Measurements from ENCODE around the gene ASCC3.
A peak's percentile ranks its signal among the peaks of the same experiment; 100 is the strongest.
"Not testable (repeated sequence)": the region's sequence is repeated elsewhere in the genome, so short reads cannot be mapped to it uniquely, and the experiment has no call there.

The ASCC3 gene, protein sequence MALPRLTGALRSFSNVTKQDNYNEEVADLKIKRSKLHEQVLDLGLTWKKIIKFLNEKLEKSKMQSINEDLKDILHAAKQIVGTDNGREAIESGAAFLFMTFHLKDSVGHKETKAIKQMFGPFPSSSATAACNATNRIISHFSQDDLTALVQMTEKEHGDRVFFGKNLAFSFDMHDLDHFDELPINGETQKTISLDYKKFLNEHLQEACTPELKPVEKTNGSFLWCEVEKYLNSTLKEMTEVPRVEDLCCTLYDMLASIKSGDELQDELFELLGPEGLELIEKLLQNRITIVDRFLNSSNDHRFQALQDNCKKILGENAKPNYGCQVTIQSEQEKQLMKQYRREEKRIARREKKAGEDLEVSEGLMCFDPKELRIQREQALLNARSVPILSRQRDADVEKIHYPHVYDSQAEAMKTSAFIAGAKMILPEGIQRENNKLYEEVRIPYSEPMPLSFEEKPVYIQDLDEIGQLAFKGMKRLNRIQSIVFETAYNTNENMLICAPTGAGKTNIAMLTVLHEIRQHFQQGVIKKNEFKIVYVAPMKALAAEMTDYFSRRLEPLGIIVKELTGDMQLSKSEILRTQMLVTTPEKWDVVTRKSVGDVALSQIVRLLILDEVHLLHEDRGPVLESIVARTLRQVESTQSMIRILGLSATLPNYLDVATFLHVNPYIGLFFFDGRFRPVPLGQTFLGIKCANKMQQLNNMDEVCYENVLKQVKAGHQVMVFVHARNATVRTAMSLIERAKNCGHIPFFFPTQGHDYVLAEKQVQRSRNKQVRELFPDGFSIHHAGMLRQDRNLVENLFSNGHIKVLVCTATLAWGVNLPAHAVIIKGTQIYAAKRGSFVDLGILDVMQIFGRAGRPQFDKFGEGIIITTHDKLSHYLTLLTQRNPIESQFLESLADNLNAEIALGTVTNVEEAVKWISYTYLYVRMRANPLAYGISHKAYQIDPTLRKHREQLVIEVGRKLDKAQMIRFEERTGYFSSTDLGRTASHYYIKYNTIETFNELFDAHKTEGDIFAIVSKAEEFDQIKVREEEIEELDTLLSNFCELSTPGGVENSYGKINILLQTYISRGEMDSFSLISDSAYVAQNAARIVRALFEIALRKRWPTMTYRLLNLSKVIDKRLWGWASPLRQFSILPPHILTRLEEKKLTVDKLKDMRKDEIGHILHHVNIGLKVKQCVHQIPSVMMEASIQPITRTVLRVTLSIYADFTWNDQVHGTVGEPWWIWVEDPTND (N-terminal part only)

DNA sequence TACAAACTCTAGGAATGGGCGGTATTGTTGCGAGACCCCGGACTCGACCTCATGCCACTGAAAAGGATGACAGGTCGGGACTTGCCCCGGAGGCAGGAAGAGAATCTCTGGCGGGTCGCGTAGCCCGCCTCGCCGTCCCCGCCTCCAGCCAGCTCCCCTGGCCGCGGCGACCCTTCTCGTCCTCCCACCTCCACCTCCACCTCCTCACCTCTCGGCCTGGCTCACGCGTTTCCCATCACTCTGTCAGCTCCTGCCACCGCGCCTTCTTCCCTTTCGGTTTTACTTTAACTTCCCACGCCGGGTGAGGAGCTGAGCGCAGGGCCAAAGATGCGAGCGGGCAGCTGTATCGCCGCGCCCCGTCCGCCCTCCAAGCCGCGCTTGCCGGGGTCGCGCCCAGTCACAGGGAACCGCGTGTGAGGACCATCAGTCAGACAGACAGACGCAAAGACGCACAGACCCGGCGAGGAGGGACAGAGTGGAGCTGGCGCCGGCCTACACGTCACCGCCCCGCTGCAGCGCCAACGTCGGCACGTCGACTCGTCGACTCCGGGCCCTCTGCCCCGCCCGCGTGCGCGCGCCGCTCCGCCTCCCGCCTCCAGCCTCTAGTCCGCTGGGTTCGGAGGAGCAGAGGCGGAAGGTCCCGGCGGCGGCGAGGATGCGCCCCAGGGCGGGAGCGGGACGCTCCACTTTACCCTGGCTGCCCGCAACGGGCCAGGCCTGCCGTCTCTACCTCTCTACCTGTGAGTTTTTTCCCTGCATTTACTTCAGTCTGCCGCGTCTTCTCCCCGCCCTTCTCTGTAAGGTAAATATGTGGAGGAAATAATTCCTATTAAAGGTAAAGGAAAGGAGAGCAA is at the start of gene ASCC3:
ASCC3 (minus strand) TSS at position 477 of the 854 bp plus-strand sequence. CDS start 13,332 bp downstream, outside the sequence.
- peak; percentile 92 to 93 for DNase-seq (ENCODE audit: low read depth in 2 of 2)

DNA sequence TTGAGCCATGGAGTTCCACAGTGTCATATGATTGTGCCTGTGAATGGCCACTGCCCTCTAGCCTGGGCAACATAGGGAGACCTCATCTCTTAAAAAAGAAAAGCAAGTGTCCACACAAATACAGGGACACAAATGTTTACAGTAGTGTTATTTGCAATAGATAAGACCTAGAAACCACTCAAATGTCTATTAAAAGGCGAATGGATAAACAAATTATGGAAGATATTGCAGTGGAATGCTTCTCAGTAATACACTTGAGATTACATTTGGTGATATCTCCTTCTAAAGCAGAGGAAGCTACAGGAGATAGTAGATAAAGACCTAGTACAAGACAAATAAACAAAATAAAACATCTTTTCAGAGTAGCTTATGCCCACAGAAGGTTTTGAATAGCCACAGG is 44.6 kb upstream of the ASCC3 start:
- DNase-seq (ENCODE audit: low read depth in 2 of 2), result no peak

DNA sequence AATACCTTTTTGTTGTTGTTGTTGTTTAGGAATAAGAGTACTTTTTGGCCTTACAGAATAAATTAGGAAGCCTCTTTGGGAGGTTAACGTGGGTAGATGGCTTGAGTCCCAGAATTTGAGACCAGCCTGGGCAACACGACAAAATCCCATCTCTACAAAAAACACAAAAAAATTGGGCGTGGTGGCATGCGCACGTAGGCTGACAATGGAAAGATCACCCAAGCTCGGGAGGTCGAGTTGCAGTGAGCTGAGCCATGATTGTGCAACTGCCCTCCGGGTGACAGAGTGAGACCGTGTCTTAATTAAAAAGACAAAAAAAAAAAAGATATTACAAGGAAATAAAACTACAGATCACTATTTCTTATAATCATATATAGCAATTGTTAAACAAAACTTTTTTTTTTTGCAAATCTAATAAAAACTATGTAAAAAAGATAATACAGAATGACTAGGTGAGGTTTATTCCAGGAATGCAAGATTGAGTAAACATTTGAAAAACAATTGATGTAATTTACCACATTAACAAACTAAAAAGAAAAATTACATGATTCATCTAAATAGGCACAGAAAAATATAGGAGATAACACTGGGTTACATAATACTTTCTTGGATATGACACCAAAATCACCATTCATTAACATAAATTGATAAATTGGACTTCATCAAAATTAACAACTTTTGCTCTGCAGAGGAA is 43.6 kb upstream of the ASCC3 start:
- no peak for DNase-seq (ENCODE audit: low read depth in 2 of 2)

DNA sequence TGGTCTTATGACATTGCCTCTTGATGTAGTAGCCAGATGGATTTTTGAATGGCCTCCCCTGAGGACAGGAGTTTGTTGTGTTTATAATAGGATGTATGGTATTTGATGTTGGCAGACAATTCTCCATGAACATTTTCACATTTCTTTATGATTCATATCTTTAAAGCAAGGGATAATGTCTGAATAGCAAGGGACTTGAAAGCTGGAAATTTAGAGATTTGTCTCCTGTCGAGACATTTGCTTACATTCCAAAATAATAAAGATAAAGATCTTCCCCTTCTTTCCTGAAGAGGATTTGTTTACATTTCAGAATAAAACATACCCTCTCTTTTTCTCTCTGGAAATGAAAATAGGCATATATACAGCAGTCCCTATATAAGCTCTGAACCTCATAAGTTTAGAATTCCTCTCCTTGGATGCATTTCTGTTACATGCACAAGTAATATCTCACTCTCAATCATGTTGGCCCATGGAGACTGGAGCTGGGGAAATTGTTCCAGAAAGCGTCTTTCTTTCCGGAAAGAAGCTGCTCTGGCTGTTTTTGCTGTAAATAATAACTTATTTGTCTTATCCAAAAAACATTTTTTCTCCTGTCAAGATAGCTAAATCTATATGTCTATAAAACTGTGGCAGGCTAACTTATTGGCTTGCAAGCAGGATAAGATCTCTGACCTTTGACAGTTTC is 42.5 kb upstream of the ASCC3 start:
- DNase-seq (ENCODE audit: low read depth in 2 of 2), result no peak

DNA sequence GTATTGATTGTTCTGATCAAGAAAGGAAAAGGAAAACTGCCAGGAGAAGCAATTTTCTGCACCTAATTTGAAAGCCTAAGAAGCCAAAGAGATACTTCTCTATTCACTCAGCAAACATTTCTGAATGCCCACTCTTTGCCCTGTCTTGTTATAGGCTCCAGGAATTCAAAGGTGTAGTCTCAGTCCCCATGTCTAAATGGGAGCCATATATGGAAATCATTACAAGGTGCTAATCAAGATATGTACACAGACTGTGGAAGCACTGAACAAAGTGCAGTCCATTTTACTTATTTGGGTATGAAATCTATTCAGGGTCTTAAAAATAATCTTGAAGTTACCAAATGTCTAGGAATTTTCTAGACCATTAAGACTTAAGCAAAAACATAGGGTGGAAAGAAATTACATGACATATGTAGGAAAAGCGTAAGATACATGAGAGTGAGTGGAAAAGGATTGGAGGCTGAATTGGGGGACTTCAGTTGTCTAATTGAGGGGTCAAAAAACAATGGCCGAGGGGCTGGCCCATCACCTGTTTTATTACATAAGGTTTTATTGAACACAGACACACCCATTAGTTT is 39.0 kb upstream of the ASCC3 start:
- DNase-seq (ENCODE audit: low read depth in 2 of 2), result no peak

DNA sequence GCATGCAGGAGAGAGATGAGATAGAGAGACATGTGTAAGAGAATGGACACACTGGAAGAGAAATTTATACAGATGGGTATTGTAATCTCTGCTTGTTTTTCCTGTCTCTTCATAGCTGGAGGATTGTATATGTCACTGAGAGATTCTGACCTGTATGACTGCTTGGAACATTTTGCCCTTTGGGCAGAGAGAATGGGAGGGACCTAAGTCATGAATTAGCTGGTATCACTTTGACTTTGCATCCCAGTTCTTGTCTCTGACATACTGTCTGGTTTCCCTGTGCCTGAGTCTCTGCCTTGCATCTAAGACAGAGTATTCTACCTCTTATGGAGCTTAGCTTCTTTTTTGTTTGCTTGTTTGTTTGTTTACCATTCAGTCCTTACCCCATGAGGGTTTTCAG is 37.0 kb upstream of the ASCC3 start:
- no peak for DNase-seq (ENCODE audit: low read depth in 2 of 2)

DNA sequence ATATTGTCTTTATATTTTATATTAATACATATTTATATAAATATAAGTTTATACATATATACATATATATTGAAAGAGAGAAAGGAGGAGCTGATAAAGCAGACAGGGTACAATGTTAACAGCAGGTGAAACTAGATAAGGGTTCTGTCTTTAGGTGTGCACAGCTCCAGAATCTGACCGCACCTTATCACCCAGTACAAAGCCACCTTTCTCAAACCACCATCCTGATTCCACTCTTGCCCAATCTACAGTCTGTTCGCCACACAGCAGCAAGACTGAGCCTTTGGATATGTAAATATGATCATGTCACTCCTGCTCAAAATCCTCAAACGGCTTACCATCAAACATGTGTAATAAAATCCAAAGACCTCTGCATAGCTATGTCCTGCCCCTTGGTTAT is 34.7 kb upstream of the ASCC3 start:
- no peak for DNase-seq (ENCODE audit: low read depth in 2 of 2)

DNA sequence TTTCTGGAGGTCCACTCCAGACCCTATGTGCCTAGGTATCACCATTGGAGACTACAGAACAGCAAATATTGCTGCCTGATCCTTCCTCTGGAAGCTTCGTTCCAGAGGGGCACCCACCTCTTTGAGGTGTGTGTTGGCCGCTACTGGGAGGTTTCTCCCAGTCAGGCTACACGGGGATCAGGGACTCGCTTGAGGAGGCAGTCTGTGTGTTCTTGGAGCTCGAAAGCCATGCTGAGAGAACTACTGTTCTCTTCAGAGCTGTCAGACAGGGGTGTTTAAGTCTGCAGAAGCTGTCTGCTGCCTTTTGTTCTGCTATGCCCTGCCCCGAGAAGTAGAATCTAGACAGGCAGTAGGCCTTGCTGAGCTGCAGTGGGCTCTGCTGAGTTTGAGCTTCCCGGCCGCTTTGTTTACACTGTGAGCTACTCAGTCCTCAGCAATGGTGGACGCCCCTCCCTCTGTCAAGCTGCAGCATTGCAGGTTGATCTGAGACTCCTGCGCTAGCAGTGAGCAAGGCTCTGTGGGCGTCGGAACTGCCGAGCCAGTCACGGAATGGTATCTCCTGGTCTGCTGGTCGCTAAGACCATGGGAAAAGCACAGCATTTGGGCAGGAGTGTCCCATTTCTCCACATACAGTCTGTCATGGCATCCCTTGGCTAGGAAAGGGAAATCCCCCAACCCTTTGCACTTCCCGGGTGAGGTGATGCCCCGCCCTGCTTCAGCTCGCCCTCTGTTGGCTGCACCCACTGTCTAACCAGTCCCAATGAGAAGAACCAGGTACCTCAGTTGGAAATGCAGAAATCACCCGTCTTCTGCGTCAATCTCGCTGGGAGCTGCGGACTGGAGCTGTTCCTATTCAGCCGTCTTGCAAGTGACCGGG is 32.5 kb upstream of the ASCC3 start:
- no peak for DNase-seq (ENCODE audit: low read depth in 2 of 2)

DNA sequence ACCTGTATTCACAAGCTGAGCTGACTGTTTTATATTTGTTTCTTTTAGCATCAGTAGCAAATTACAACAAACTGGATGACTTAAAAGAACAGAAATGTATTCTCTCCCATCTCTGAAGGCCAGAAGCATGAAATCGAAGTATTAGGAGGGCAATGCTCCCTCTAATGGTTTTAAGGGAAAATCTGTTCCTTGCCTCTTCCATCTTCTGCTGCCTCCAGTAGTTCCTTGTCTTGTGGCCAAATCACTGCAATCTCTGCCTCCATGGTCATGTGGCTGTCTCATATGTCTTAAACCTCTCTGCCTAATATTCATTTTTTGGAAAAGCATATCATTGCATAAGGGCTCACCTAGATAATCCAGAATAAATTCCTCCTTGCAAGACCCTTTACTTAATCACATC is 25.2 kb upstream of the ASCC3 start:
- DNase-seq (ENCODE audit: low read depth in 2 of 2), result no peak

DNA sequence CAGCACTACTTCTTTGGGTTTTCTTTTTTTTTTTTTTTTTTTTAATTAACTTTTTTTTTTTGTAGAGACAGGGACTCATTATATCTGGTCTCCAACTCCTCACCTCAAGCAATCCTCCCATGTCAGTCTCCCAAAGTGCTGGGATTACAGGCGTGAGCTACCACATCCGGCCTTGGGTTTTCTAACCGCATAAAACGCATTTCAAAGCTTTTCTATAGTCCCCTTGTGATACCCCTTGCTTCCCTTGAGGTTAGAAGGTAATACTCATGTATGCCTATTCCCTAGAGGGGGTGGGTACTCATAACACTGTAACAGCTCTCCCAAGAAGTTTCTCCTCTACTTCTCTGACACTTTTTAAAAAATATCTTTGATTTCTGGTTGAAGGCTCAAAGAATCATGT is 23.9 kb upstream of the ASCC3 start:
- no peak for DNase-seq (ENCODE audit: low read depth in 2 of 2)

DNA sequence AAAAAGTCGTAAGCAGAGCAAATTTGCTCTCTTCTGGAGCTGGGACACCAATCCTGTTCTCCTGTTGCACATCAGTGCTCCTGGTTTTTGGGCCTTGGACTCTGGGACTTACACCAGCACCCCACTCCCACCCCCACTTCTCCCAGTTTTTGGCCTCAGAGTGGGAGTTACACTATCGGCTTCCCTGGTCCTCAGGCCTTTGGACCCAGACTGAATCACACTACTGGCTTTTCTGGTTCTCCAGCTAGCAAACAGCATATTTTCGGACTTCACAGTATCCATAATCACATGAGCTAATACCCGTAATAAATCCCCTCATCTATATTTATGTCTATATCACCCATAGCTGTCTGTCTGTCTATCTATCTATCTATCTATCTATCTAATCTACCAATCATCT is 23.2 kb upstream of the ASCC3 start:
- no peak for DNase-seq (ENCODE audit: low read depth in 2 of 2)

DNA sequence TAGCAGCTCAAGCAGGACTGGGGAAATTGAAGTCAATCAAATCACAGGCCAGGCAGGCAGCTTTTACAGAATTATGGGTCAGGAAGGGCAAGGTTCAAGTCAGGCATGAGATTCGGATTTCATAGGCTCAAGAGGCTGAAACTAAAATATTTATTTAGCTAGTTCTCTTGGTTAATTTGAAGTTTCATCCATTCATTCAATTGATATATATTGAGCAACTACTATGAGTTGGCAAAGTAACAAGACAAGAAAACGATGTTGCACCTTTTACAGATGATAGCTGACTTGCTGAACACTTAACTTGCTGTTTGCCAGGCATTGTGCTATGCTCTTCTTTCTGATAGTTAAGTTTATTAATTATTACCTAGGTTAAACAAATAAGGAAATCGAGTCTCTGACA is 20.5 kb upstream of the ASCC3 start:
- no peak for DNase-seq (ENCODE audit: low read depth in 2 of 2)

DNA sequence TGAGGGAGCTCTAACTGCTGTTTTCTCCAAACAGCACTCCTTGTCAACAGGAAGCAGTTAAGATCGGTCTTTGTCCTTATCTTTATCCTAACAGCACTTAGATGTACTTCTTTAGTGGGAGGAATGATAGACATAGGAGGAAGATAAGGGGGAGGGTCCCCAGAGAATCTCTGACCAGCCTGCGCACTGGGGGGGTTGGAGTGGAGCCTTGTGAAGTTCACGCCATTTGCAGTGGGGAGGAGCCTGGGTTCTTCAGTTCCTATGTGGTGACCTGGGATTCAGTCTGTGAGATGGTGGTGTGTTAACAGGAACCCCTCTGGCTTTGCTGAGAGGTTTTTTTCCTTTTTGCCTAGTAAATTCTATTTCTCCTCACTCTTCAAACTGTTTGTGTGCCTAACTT is 18.1 kb upstream of the ASCC3 start:
- no peak for DNase-seq (ENCODE audit: low read depth in 2 of 2)

DNA sequence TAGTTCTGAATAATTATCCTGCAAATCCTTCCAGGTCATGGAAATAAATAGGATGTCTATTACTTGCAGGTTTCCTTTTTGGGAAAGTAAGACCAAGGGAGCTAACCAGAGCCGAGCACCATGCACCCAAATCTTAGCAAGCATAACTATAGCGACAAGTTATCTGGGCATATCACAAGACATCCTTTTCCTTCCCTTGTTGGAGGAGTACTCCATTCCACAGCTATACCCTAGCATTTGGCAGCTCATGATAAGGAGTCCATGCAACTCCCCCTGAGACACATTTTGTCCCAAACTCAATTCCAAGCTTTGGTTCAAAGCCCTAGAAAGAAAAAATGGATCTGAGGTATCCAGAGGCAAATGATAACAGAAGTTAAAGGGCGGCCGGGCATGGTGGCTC is 16.5 kb upstream of the ASCC3 start:
- no peak for DNase-seq (ENCODE audit: low read depth in 2 of 2)

DNA sequence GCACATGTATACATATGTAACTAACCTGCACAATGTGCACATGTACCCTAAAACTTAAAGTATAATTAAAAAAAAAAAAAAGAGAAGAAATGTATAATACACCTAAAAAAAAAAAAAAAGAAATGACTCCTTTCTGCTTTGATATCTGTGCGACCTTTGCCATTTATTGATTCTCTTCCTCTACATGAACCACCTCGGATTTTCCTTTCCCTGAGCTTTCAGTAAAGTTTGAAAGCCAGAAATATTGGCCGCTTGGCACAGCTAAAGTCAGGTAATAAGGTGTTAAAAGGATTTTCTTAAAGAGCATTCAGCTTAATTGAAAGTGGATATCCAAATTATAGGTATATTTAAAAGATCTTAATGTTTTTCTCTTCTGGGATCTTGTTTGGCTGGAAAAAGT is 12.6 kb upstream of the ASCC3 start:
- DNase-seq (ENCODE audit: low read depth in 2 of 2), result no peak

DNA sequence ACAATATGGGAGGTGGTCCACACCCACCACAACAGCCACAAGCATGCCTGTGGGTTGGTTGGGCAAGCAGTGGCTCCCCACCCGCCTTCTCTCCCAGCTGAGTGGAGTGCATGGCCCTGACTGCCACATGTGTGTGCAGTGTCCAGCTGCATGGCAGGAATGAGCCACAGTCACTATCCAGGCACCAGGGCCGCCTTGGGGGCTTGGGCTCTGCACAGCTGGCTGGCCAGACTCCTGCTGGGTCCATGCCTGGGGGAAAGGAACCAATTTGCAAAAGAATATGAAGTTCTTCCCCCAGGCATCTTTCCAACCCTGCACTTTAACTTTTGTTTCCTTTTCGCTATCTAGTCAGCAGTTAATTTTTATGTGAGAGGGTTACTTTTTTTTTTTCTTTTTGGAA is 11.6 kb upstream of the ASCC3 start:
- no peak for DNase-seq (ENCODE audit: low read depth in 2 of 2)

DNA sequence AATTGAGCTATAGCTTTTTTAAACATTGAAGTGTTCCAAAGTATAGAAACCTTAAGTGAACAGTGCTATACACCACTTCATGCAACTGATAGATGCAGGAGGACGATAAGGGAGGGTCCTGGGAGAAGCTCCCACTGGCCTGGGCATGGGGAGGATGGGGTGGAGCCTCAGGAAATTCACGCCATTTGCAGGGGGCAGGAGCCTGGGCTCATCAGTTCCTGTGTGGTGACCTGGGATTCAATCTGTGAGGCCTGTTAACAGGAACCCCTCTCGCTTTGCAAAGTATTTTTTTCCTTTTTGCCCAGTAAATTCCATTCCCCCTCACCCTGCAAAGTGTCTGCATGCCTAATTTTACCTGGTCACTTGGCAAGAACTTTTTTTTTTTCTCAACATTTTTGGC is 11.0 kb upstream of the ASCC3 start:
- DNase-seq (ENCODE audit: low read depth in 2 of 2), result no peak

DNA sequence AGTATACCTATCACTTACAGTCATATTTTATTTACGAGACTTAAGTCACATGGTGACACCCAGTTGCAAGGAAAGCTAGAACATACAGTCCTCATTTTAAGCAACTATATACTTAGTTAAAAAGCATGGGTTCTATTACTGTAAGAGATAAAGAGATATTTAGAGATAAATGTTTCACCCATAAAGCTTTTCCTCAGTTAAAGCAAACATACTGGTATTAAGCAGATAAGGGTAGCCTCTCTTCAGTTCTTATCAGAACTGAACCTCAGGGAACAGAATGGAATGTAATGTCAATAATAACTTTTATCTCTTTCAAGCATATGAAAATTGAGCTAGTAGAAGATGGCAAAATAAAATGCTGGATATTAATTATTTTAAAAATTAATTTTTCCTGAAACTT is 9.9 kb upstream of the ASCC3 start:
- DNase-seq (ENCODE audit: low read depth in 2 of 2), result no peak

DNA sequence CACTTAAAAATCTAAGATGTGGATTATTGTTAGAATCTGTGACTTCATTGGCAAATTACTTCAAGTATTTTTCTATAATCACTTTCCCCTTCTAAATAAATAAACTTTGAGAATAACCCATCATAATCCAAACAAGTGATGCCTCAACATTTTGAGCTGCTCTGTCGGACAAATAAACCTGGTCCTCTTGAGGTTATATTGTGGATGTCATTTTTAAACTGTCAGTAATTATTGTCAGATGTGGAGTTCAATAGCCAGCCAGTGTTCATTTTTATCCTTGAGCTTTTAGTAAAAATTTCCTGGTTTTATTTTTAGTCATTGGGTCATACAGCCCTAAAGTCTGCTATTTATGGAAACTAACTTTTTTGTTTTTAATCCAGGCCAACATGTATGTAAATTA is 9.5 kb upstream of the ASCC3 start:
- DNase-seq (ENCODE audit: low read depth in 2 of 2), result not testable (repeated sequence)

Measured in stimulated activated CD8-positive, alpha-beta memory T cell treated with anti-CD3 and anti-CD28 coated beads, Interleukin-15, amount 100 ng/mL, for 48 hours (primary cell).